ENCODE data around the gene CELA2A. TPM values are rescaled to one million over a fixed set of nuclear protein-coding genes. Genes with fewer than 3 reads are reported as not detected.
"Not testable (repeated sequence)": the region's sequence is repeated elsewhere in the genome, so short reads cannot be mapped to it uniquely, and the experiment has no call there.

The CELA2A gene
- total RNA-seq, 2 donors from 2014 or later = not detected

- ATAC-seq = no peak
- no peak for DNase-seq
- intact Hi-C loops (cut with DNase I) = loop anchor here in 1 of 2 donors (10.0 kb wide), 1 partner anchor 185 kb away; no protein-coding TSS in a partner anchor
Observed at GRCh38 chr1:15509586-15509985, 53.1 kb downstream of the CELA2A start.

GRCh38 chr1:15510611-15511405 is 54.3 kb downstream of the CELA2A start:
- DNase-seq = no peak
- intact Hi-C loops (cut with DNase I) = no loop called here
- ATAC-seq = no peak

GRCh38 chr1:15513192-15513591 is 56.7 kb downstream of the CELA2A start:
- no peak for ATAC-seq
- DNase-seq = no peak
- intact Hi-C loops (cut with DNase I) = no loop called here

- intact Hi-C loops (cut with DNase I) = no loop called here
- no peak for ATAC-seq
- no peak for DNase-seq
Observed at GRCh38 chr1:15513919-15514318, 57.4 kb downstream of the CELA2A start.

GRCh38 chr1:15514557-15514956 is 58.0 kb downstream of the CELA2A start:
- ATAC-seq; intact Hi-C loops (cut with DNase I); DNase-seq: not testable (repeated sequence)

- intact Hi-C loops (cut with DNase I) = no loop called here
- ATAC-seq (no peak), DNase-seq (no peak)
Observed at GRCh38 chr1:15515022-15515663, 58.6 kb downstream of the CELA2A start.

- no peak for ATAC-seq
- DNase-seq = no peak
- intact Hi-C loops (cut with DNase I) = no loop called here
Observed at GRCh38 chr1:15519625-15520024, 63.1 kb downstream of the CELA2A start.

- ATAC-seq; DNase-seq; intact Hi-C loops (cut with DNase I): not testable (repeated sequence)
Observed at GRCh38 chr1:15521206-15521906, 64.8 kb downstream of the CELA2A start.

Other genes with a start within 250 kb of the CELA2A start
- gene FHAD1, start 209.5 kb upstream of the CELA2A start, total RNA-seq = under 1 TPM in 1 of 2 donors, not detected in 1; 0.47 TPM
- gene EFHD2, start 46.8 kb upstream of the CELA2A start, total RNA-seq = 10 to 100 TPM; 19.1 to 24.0 TPM
- gene CTRC, start 18.3 kb upstream of the CELA2A start, total RNA-seq = not detected
- not detected for gene CELA2B, start 19.4 kb downstream of the CELA2A start, total RNA-seq
- gene CASP9, start 67.5 kb downstream of the CELA2A start, total RNA-seq = 1 to 10 TPM; 8.5 to 9.8 TPM
- gene DNAJC16, start 70.1 kb downstream of the CELA2A start, total RNA-seq = 10 to 100 TPM; 17.1 to 17.7 TPM
- gene AGMAT, start 128.3 kb downstream of the CELA2A start, total RNA-seq = under 1 TPM in 1 of 2 donors, not detected in 1; 0.13 TPM
- gene DDI2, start 160.7 kb downstream of the CELA2A start, total RNA-seq = 10 to 100 TPM; 23.6 to 25.1 TPM
- 10 to 100 TPM; 64.5 to 70.4 TPM for gene PLEKHM2, start 227.6 kb downstream of the CELA2A start, total RNA-seq